Heart left ventricle (tissue), 16 donors: Measurements from ENCODE around the gene MORN2. TPM values are rescaled to one million over a fixed set of nuclear protein-coding genes. Genes with fewer than 3 reads are reported as not detected.
"Not testable (repeated sequence)": the region's sequence is repeated elsewhere in the genome, so short reads cannot be mapped to it uniquely, and the experiment has no call there.

Experiments used
- ATAC-seq, 4 donors: fragments of 200-7000 bp; cut with Tn5 transposase; one replicate each; pipeline ENCODE4 v1.9.1; 2020 to 2022; ENCODE audit warnings: moderate library complexity in 4 of 4, mild to moderate bottlenecking in 3 of 4, moderate number of reproducible peaks in 1 of 4
- DNase-seq, 5 donors: peaks; one replicate each; pipeline ENCODE4 v3.0.0-alpha.2; 2020
- H3K27ac ChIP-seq, 12 donors: fragments of 200-600 bp; sonication (generic) in 4 of 12; one replicate each; pipeline versions ENCODE4 v1.5.0 to v1.8.0; 2016 to 2022; ENCODE audit warnings: mild to moderate bottlenecking in 2 of 12
- H3K27me3 ChIP-seq, 9 donors: fragments of 200-600 bp; sonication (generic) in 2 of 9; one replicate each; pipeline versions ENCODE4 v1.5.1 to v1.8.0; 2016 to 2022; ENCODE audit warnings: mild to moderate bottlenecking in 3 of 9
- H3K36me3 ChIP-seq, 9 donors: fragments of 200-600 bp; sonication (generic) in 2 of 9; one replicate each; pipeline versions ENCODE4 v1.5.0 to v1.8.0; 2018 to 2022; ENCODE audit warnings: mild to moderate bottlenecking in 2 of 9
- H3K4me1 ChIP-seq, 12 donors: fragments of 200-600 bp; sonication (generic) in 4 of 12; one replicate each; pipeline versions ENCODE4 v1.5.0 to v1.8.0; 2016 to 2022; ENCODE audit warnings: mild to moderate bottlenecking in 3 of 12
- H3K4me3 ChIP-seq, 12 donors: fragments of 200-600 bp; sonication (generic) in 4 of 12; one replicate each; pipeline versions ENCODE4 v1.5.0 to v1.8.0; 2017 to 2022; ENCODE audit warnings: mild to moderate bottlenecking in 9 of 12, moderate library complexity in 4 of 12
- H3K9me3 ChIP-seq, 12 donors: fragments of 200-600 bp; sonication (generic) in 4 of 12; one replicate each; pipeline versions ENCODE4 v1.5.0 to v1.8.0; 2016 to 2022; ENCODE audit warnings: mild to moderate bottlenecking in 1 of 12
- CTCF ChIP-seq, 12 donors: fragments of 200-600 bp; sonication (generic) in 4 of 12; IDR thresholded peaks; one replicate each; pipeline versions ENCODE4 v1.5.0 to v1.8.0; 2018 to 2022; ENCODE audit warnings: antibody characterized with exemption in 12 of 12, mild to moderate bottlenecking in 5 of 12
- POLR2A ChIP-seq, 2 donors: fragments of 450-650 bp; IDR thresholded peaks; one replicate each; pipeline ENCODE4 v1.6.1; 2017; ENCODE audit warnings: antibody characterized with exemption in 2 of 2, mild to moderate bottlenecking in 2 of 2, moderate library complexity in 2 of 2
- WGBS, 4 donors: extraction: QIAGEN DNeasy Blood & Tissue Kit in 2 of 4; methylation state at CpG; one replicate each; pipeline versions ENCODE4 v1.1.5 to v1.1.7; 2013 to 2018; 5-methylcytosine and 5-hydroxymethylcytosine counted together
- intact Hi-C, 10 donors: fragments of 100-400 bp; cut with DNase I; formaldehyde crosslinking; loops; one replicate each; pipeline versions ENCODE4 v1.11.1 to v1.14.2; 2022
- long read RNA-seq, 3 donors: library from polyadenylated mRNA; unstranded; transcript quantifications; one replicate each; pipeline ENCODE4 v2.0.0, GENCODE V29; 2020 to 2021
- polyA plus RNA-seq, 2 donors: library from polyadenylated mRNA; stranded (reverse); fragments of 200-250 nt; gene quantifications; one replicate each; pipeline ENCODE4 v1.2.3, GENCODE V29; 2013
- total RNA-seq, 9 donors: library from RNA; depleted of rRNA in 2 of 9; stranded (reverse); fragments of >200 nt in 2 of 9; fragmentation: NEBNext Ultra II Directional in 3 of 9; extraction: Animal tissue kit (Norgen Biotek cat#: 25700) in 3 of 9; gene quantifications; one replicate each; pipeline versions ENCODE4 v1.1.0 to v1.2.4, GENCODE V29; 2016 to 2023
- donor health status: ischemic (EF 13 %, LVEDD 7.1; RV severe dilation, severe dysfunction).
- donor health status: healthy with polysubstance abuse.
- donor health status: DM: no; HTN: yes; CAD: no.
- donor health status: DM: no; HTN: no; CAD: no.
- donor health status: ischemic (EF 25% LVEDD 6.9; RV normal size, moderate dysfunction).
- donor health status: ischemic (EF 25% LVEDD 5.7; RV mildly dilated, moderate dysfunction).
- donor health status: healthy.
- donor health status: DM: yes; HTN: yes; CAD: no.
- donor health status: ischemic (EF 35%, LVEDD 5.7; RV mildly dilated, moderate dysfunction).
- donor health status: nonischemic (EF 11% LVEDD 7.7; RV severe dilation, severe dysfunction).
- donor health status: DM: yes; HTN: yes; CAD: no.
- donor health status: PGD.
- donor health status: ischemic (EF 29% LVEDD 5.4; RV normal size, mild dysfunction).
- donor health status: nonischemic (EF 23%, LVEDD 6.1; RV moderate dilation, normal function).

MORN2 gene
- 10 to 100 TPM; 10.5 to 27.6 (median 18.7) TPM for total RNA-seq
- 10 to 100 TPM; 38.6 to 39.8 TPM for polyA plus RNA-seq
- long read RNA-seq, donor 1, transcript MORN2-201 (5 exons, 739 nt): major isoform, 8 of 11 reads
- long read RNA-seq, donor 1, partial matches to known transcripts: 1 of 11 reads
- long read RNA-seq, donor 1, other reads (novel, unspliced or antisense): 2 of 11 reads
- long read RNA-seq, donor 2, transcript MORN2-201 (5 exons, 739 nt): major isoform, 5 of 5 reads
- long read RNA-seq, donor 2, partial matches to known transcripts: 0 of 5 reads
- long read RNA-seq, donor 2, other reads (novel, unspliced or antisense): 0 of 5 reads
- long read RNA-seq, donor 3, transcript MORN2-201 (5 exons, 739 nt): major isoform, 7 of 7 reads
- long read RNA-seq, donor 3, partial matches to known transcripts: 0 of 7 reads
- long read RNA-seq, donor 3, other reads (novel, unspliced or antisense): 0 of 7 reads

GRCh38 chr2:38875576-38876367, at the start of gene MORN2, which contains the start of gene DHX57:
Gene MORN2 (plus strand): TSS chr2:38875976.
Gene DHX57 (minus strand): TSS chr2:38875934. CDS start chr2:38868405, 7,529 bp downstream.
- peak within 1 kb of the TSS in 10 of 12 donors; percentile 5 to 76 (median 59) for H3K27ac ChIP-seq
- intact Hi-C loops: no loop called here
- TF ChIP-seq POLR2A (IDR thresholded peaks at IDR 0.05) (peak in 1 of 2 donors; percentile 24), CTCF (IDR thresholded peaks at IDR 0.05) (no peak)

DNA sequence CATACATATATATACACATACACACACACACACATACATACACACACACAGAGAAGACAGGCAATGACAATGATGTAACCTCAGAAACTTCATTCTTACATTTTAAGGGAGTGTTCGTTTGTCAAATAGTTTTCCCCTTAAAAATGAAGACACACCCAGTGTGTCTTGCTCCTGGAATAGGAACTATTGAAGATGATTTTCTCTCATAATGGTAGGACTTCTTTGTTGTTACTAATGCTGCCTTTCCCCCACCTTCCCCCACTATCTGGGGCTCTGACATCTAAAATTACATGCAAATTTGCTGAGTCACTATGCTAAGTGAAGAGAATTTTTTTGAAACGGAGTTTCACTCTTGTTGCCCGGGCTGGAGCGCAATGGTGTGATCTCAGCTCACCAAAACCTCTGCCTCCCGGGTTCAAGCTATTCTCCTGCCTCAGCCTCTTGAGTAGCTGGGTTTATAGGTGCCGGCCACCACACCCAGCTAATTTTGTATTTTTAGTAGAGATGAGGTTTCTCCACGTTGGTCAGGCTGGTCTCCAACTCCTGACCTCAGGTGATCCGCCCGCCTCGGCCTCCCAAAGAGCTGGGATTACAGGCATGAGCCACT, 48.1 kb upstream of the MORN2 start:
- ATAC-seq: peak in 1 of 4 donors; percentile 24
- intact Hi-C loops, H3K27me3 ChIP-seq, DNase-seq, H3K9me3 ChIP-seq: not testable (repeated sequence)
- Histone ChIP-seq H3K36me3 (peaks cover 0 to 74% (median 44%) of the 10 kb centered on the region in 9 donors), H3K4me3 (peak overlapping the region in 1 of 12 donors; percentile 12), H3K4me1 (peaks cover 0 to 17% (median 0%) of the 10 kb centered on the region in 12 donors), H3K27ac (peak overlapping the region in 1 of 12 donors; percentile 74)
- WGBS, 4 donors: 74 to 78% (median 77%) methylated on average over 10 of the region's 10 CpGs

More at GRCh38 chr2:38875576-38876367, at the start of gene MORN2, which contains the start of gene DHX57:
- ATAC-seq (peak; percentile 95 to 100 (median 100)), DNase-seq (peak; percentile 89 to 93 (median 91))
- 0 to 3% (median 2%) methylated on average over 30 to 52 of the region's 52 CpGs for WGBS, 4 donors
- Histone ChIP-seq H3K4me1 (peaks cover 0 to 16% (median 15%) of the 10 kb centered on the region in 12 donors), H3K4me3 (peak within 1 kb of the TSS; percentile 59 to 98 (median 88)), H3K9me3 (peaks cover 0 to 22% (median 0%) of the 10 kb centered on the region in 12 donors), H3K27me3 (no peaks in the 10 kb centered on the region), H3K36me3 (peaks cover 0 to 9% (median 6%) of the 10 kb centered on the region in 9 donors)

GRCh38 chr2:38828460-38828859, 47.3 kb upstream of the MORN2 start:
- no peaks in the 10 kb centered on the region for H3K27me3 ChIP-seq
- TF ChIP-seq POLR2A (IDR thresholded peaks at IDR 0.05) (no peak), CTCF (IDR thresholded peaks at IDR 0.05) (no peak)
- peak overlapping the region in 1 of 12 donors; percentile 74 for H3K27ac ChIP-seq
- peaks cover 0 to 74% (median 42%) of the 10 kb centered on the region in 9 donors for H3K36me3 ChIP-seq
- DNase-seq (no peak), ATAC-seq (no peak)
- H3K9me3 ChIP-seq: no peaks in the 10 kb centered on the region
- no peak overlapping the region for H3K4me3 ChIP-seq
- 74 to 87% (median 78%) methylated on average over 4 of the region's 4 CpGs for WGBS, 4 donors
- H3K4me1 ChIP-seq: peaks cover 0 to 17% (median 0%) of the 10 kb centered on the region in 12 donors
- intact Hi-C loops: no loop called here

DNA sequence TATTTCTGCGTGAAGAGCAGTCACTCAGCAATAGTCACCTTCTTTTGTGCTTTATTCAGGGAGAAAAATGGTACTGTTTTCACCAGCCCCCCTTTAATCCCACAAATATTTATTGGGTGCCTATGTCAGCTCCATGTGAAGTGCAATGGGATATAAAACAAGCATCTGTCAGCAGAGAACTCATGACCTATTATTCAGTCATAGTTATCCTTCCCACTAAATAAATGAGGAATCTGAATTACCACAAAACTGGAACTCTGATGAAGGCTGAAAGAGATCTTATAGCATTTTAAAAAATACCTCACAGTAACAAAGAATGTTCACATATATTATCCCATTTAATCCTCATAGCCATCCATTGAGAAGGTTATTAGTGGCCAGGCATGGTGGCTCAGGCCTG, 45.8 kb upstream of the MORN2 start:
- Histone ChIP-seq H3K27ac (peak overlapping the region in 1 of 12 donors; percentile 85), H3K27me3 (no peaks in the 10 kb centered on the region), H3K36me3 (peaks cover 0 to 66% (median 32%) of the 10 kb centered on the region in 9 donors), H3K9me3 (no peaks in the 10 kb centered on the region), H3K4me1 (peaks cover 0 to 24% (median 0%) of the 10 kb centered on the region in 12 donors), H3K4me3 (no peak overlapping the region)
- intact Hi-C loops: no loop called here
- ATAC-seq (no peak), DNase-seq (no peak)
- 94 to 99% (median 96%) methylated on average over 1 of the region's 1 CpG for WGBS, 4 donors
- TF ChIP-seq POLR2A (IDR thresholded peaks at IDR 0.05): no peak
- no peak for TF ChIP-seq CTCF (IDR thresholded peaks at IDR 0.05)
